ENCODE results near the gene CLIC5. TPM values are rescaled to one million over a fixed set of nuclear protein-coding genes. Genes with fewer than 3 reads are reported as not detected.
A peak's percentile ranks its signal among the peaks of the same experiment; 100 is the strongest.

CLIC5 gene
- total RNA-seq, 1 donor from 2014 or later = not detected

- TF ChIP-seq CTCF (IDR thresholded peaks at IDR 0.05; ENCODE audit: insufficient read depth, low read length, severe bottlenecking) = no peak
- DNase-seq (ENCODE audit: low read depth) (peak; percentile 10), FAIRE-seq (peak; percentile 92)
- Histone ChIP-seq H3K36me3 (ENCODE audit: control insufficient read depth, insufficient read depth, low read length) (no peaks in the 10 kb centered on the region), H3K4me3 (ENCODE audit: low read depth, low read length) (no peak overlapping the region), H3K27me3 (ENCODE audit: control insufficient read depth, insufficient read depth, low read length) (no peaks in the 10 kb centered on the region)
Observed at GRCh38 chr6:45836984-45837383, 178.7 kb downstream of the CLIC5 start.

- no peak for FAIRE-seq
- TF ChIP-seq CTCF (IDR thresholded peaks at IDR 0.05; ENCODE audit: insufficient read depth, low read length, severe bottlenecking) = no peak
- no peak for DNase-seq (ENCODE audit: low read depth)
- no peaks in the 10 kb centered on the region for H3K36me3 ChIP-seq (ENCODE audit: control insufficient read depth, insufficient read depth, low read length)
- H3K27me3 ChIP-seq (ENCODE audit: control insufficient read depth, insufficient read depth, low read length) = no peaks in the 10 kb centered on the region
- no peak overlapping the region for H3K4me3 ChIP-seq (ENCODE audit: low read depth, low read length)
Observed at GRCh38 chr6:45836438-45836824, 179.2 kb downstream of the CLIC5 start.

- TF ChIP-seq CTCF (IDR thresholded peaks at IDR 0.05; ENCODE audit: insufficient read depth, low read length, severe bottlenecking) = no peak
- peak; percentile 85 for DNase-seq (ENCODE audit: low read depth)
- Histone ChIP-seq H3K4me3 (ENCODE audit: low read depth, low read length) (no peak overlapping the region), H3K27me3 (ENCODE audit: control insufficient read depth, insufficient read depth, low read length) (no peaks in the 10 kb centered on the region), H3K36me3 (ENCODE audit: control insufficient read depth, insufficient read depth, low read length) (no peaks in the 10 kb centered on the region)
- no peak for FAIRE-seq
Observed at GRCh38 chr6:45835721-45836437, 179.8 kb downstream of the CLIC5 start.

- TF ChIP-seq CTCF (IDR thresholded peaks at IDR 0.05; ENCODE audit: insufficient read depth, low read length, severe bottlenecking) = no peak
- H3K36me3 ChIP-seq (ENCODE audit: control insufficient read depth, insufficient read depth, low read length) = no peaks in the 10 kb centered on the region
- no peak for FAIRE-seq
- no peaks in the 10 kb centered on the region for H3K27me3 ChIP-seq (ENCODE audit: control insufficient read depth, insufficient read depth, low read length)
- DNase-seq (ENCODE audit: low read depth) = no peak
- H3K4me3 ChIP-seq (ENCODE audit: low read depth, low read length) = no peak overlapping the region
Observed at GRCh38 chr6:45832063-45832462, 183.6 kb downstream of the CLIC5 start.

Other genes with a start within 250 kb of the CLIC5 start
- 0.26 and 1.4 TPM in 2 replicates for gene ENPP4, start 114.1 kb upstream of the CLIC5 start, total RNA-seq
- 0.26 and 0.64 TPM in 2 replicates for gene ENPP5, start 155.1 kb upstream of the CLIC5 start, total RNA-seq